Glutamatergic neuron (in vitro differentiated cells): ENCODE measurements around the gene SPACA1. TPM values are rescaled to one million over a fixed set of nuclear protein-coding genes. Genes with fewer than 3 reads are reported as not detected.

ENCODE experiments used
- DNase-seq: peaks from one replicate; pipeline ENCODE4 v3.0.0; 2022
- H3K27ac Mint-ChIP-seq: one replicate; pipeline ENCODE4 v1.8.0; 2020; ENCODE audit warnings: mild to moderate bottlenecking, mixed read lengths, inconsistent platforms; ENCODE audit not compliant: unreplicated experiment
- H3K27me3 Mint-ChIP-seq: one replicate; pipeline ENCODE4 v1.8.0; 2020; ENCODE audit warnings: mild to moderate bottlenecking, moderate library complexity, mixed read lengths, inconsistent platforms; ENCODE audit not compliant: unreplicated experiment
- H3K36me3 Mint-ChIP-seq: one replicate; pipeline ENCODE4 v1.8.0; 2020; ENCODE audit warnings: mild to moderate bottlenecking, mixed read lengths, inconsistent platforms; ENCODE audit not compliant: unreplicated experiment
- H3K4me1 Mint-ChIP-seq: one replicate; pipeline ENCODE4 v1.8.0; 2020; ENCODE audit warnings: mild to moderate bottlenecking, low read depth, mixed read lengths, inconsistent platforms; ENCODE audit not compliant: unreplicated experiment
- H3K4me3 Mint-ChIP-seq: one replicate; pipeline ENCODE4 v1.8.0; 2020; ENCODE audit warnings: mild to moderate bottlenecking, mixed read lengths, inconsistent platforms; ENCODE audit not compliant: unreplicated experiment
- H3K9me3 Mint-ChIP-seq: one replicate; pipeline ENCODE4 v1.8.0; 2020; ENCODE audit warnings: mild to moderate bottlenecking, moderate library complexity, mixed read lengths, inconsistent platforms; ENCODE audit not compliant: unreplicated experiment
- CTCF ChIP-seq: fragments of 200-600 bp; sonication (generic); IDR thresholded peaks from one replicate; pipeline ENCODE4 v1.5.0; 2021; ENCODE audit not compliant: partially characterized antibody, unreplicated experiment
- total RNA-seq: library from RNA; stranded (reverse); fragmentation: NEBNext Ultra II Directional; extraction: Animal tissue kit (Norgen Biotek cat#: 25700); gene quantifications from one replicate; pipeline ENCODE4 v1.2.1, GENCODE V29; 2021; ENCODE audit not compliant: unreplicated experiment

The SPACA1 gene
- total RNA-seq, 1 donor from 2014 or later = not detected

- Mint-ChIP-seq H3K27ac (no peak overlapping the region), H3K9me3 (no peaks in the 10 kb centered on the region), H3K27me3 (peaks cover 2% of the 10 kb centered on the region), H3K36me3 (no peaks in the 10 kb centered on the region), H3K4me3 (no peak overlapping the region), H3K4me1 (peaks cover 7% of the 10 kb centered on the region)
- DNase-seq = no peak
- no peak for TF ChIP-seq CTCF
Observed at GRCh38 chr6:88008411-88008810, 39.2 kb upstream of the SPACA1 start.

GRCh38 chr6:88008831-88009231 lies 38.8 kb upstream of the SPACA1 start:
- TF ChIP-seq CTCF = no peak
- peaks cover 6% of the 10 kb centered on the region for H3K4me1 Mint-ChIP-seq
- H3K27ac Mint-ChIP-seq = no peak overlapping the region
- DNase-seq = no peak
- H3K36me3 Mint-ChIP-seq = no peaks in the 10 kb centered on the region
- peaks cover 2% of the 10 kb centered on the region for H3K27me3 Mint-ChIP-seq
- H3K4me3 Mint-ChIP-seq = no peak overlapping the region
- H3K9me3 Mint-ChIP-seq = no peaks in the 10 kb centered on the region

- Mint-ChIP-seq H3K27me3 (no peaks in the 10 kb centered on the region), H3K9me3 (no peaks in the 10 kb centered on the region), H3K36me3 (no peaks in the 10 kb centered on the region), H3K4me3 (no peak overlapping the region), H3K27ac (no peak overlapping the region), H3K4me1 (no peaks in the 10 kb centered on the region)
- no peak for DNase-seq
- no peak for TF ChIP-seq CTCF
Observed at GRCh38 chr6:88013015-88013414, 34.6 kb upstream of the SPACA1 start.

- H3K9me3 Mint-ChIP-seq = no peaks in the 10 kb centered on the region
- no peak for DNase-seq
- H3K4me3 Mint-ChIP-seq = no peak overlapping the region
- TF ChIP-seq CTCF = peak; percentile 12
- H3K27ac Mint-ChIP-seq = no peak overlapping the region
- H3K27me3 Mint-ChIP-seq = no peaks in the 10 kb centered on the region
- H3K36me3 Mint-ChIP-seq = no peaks in the 10 kb centered on the region
- H3K4me1 Mint-ChIP-seq = no peaks in the 10 kb centered on the region
Observed at GRCh38 chr6:88013554-88013953, 34.1 kb upstream of the SPACA1 start.

GRCh38 chr6:88020439-88020838 lies 27.2 kb upstream of the SPACA1 start:
- TF ChIP-seq CTCF = no peak
- H3K4me1 Mint-ChIP-seq = peaks cover 6% of the 10 kb centered on the region
- H3K36me3 Mint-ChIP-seq = no peaks in the 10 kb centered on the region
- no peak overlapping the region for H3K27ac Mint-ChIP-seq
- no peaks in the 10 kb centered on the region for H3K27me3 Mint-ChIP-seq
- no peak overlapping the region for H3K4me3 Mint-ChIP-seq
- H3K9me3 Mint-ChIP-seq = no peaks in the 10 kb centered on the region
- no peak for DNase-seq
